ENCODE data around the gene CRISPLD2.

GRCh38 chr16:84794626-84795025 is 25.2 kb upstream of the CRISPLD2 start:
- TF ChIP-seq POLR2A (IDR thresholded peaks at IDR 0.05; ENCODE audit: low read length) (no peak), GATA1 (IDR thresholded peaks at IDR 0.05; ENCODE audit: low read depth, low read length) (no peak)

All from erythroblast (primary cell).